ENCODE results near the gene HELZ2. TPM values are rescaled to one million over a fixed set of nuclear protein-coding genes. Genes with fewer than 3 reads are reported as not detected.

HELZ2 gene
- total RNA-seq, 1 experiment from 2014 or later = 17.8 TPM

DNA sequence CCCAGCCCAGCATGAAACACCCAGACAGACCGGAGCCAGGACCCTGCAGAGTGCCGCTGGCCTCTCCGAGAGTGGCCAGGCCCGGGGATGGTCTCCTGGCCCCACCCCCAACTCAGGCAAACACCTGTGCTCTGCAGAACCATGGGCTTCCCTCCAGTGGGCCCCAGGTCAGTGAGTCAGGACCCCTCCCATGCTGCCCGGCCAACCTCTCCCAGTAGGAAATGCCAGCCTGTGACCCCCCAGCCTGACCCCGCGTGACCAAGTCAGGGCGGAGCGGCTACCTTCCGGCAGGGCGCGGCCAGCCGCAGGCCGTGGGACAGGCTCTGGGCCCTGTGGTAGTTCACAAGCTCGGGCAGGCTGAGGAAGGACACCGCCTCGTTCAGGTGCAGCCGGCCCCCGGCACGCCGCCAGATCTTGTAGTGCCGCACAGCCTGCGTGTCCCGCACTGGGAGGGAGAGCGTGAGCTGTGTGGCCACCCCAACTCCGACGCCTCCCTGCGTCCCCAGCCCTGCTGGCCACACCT is 40.1 kb downstream of the HELZ2 start:
- DNase-seq (ENCODE audit: low read depth in 1 of 2, low spot score in 2 of 2) = no peak
- Histone ChIP-seq H3K9me3 (replicated peaks) (no peaks in the 10 kb centered on the region), H3K27me3 (replicated peaks) (peaks cover 25% of the 10 kb centered on the region), H3K36me3 (no peaks in the 10 kb centered on the region), H3K4me3 (no peak overlapping the region), H3K27ac (no peak overlapping the region), H3K4me1 (replicated peaks) (peaks cover 7% of the 10 kb centered on the region)

DNA sequence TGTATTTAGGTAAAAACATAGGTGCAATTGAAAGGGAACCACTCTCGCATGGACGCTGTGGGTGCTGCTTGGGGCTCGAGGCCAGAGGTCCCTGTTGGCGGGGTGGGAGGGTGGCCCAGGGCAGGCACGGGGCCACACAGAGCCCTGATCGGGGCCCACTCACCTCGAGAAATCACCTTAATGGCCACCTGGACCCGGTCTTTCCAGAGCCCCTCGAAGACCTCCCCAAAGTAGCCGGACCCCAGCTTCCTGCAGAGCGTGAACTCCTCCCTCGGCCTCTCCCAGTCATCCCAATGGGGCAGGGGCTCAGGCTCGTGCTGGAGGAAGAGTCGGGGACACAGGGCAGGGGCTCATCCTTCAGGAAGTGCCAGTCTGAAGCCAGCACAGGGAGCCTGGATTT is 40.7 kb downstream of the HELZ2 start:
- H3K27me3 ChIP-seq (replicated peaks) = peaks cover 25% of the 10 kb centered on the region
- no peak for DNase-seq (ENCODE audit: low read depth in 1 of 2, low spot score in 2 of 2)
- no peaks in the 10 kb centered on the region for H3K36me3 ChIP-seq
- no peak overlapping the region for H3K27ac ChIP-seq
- peaks cover 7% of the 10 kb centered on the region for H3K4me1 ChIP-seq (replicated peaks)
- H3K4me3 ChIP-seq = no peak overlapping the region
- H3K9me3 ChIP-seq (replicated peaks) = no peaks in the 10 kb centered on the region

DNA sequence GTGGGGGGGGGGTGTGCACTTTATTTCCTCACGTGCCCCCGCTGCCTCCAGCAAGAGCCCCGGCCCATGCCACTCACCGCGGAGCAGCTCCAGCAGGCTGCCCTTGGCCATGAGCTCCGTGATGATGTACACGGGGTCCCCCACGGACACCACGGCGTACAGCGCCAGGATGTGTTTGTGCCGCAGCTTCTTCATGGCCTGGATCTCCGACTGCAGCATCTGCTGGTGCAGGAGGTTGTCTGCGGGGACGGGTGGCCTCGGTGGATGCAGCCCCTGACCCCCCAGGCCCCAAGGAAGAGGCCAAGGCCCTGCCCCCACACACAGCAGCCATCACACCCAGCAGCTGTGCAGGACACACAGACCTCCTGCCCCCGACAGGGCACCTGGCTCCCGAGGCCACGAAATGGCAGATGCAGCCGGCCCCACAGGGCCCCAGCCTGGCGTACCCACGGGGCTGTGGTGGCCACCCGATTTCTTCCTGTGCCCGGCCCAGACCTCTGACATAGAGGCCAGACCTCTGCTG is 41.5 kb downstream of the HELZ2 start:
- Histone ChIP-seq H3K9me3 (replicated peaks) (no peaks in the 10 kb centered on the region), H3K36me3 (no peaks in the 10 kb centered on the region), H3K4me1 (replicated peaks) (peaks cover 2% of the 10 kb centered on the region), H3K4me3 (no peak overlapping the region), H3K27ac (no peak overlapping the region), H3K27me3 (replicated peaks) (peaks cover 25% of the 10 kb centered on the region)
- no peak for DNase-seq (ENCODE audit: low read depth in 1 of 2, low spot score in 2 of 2)

DNA sequence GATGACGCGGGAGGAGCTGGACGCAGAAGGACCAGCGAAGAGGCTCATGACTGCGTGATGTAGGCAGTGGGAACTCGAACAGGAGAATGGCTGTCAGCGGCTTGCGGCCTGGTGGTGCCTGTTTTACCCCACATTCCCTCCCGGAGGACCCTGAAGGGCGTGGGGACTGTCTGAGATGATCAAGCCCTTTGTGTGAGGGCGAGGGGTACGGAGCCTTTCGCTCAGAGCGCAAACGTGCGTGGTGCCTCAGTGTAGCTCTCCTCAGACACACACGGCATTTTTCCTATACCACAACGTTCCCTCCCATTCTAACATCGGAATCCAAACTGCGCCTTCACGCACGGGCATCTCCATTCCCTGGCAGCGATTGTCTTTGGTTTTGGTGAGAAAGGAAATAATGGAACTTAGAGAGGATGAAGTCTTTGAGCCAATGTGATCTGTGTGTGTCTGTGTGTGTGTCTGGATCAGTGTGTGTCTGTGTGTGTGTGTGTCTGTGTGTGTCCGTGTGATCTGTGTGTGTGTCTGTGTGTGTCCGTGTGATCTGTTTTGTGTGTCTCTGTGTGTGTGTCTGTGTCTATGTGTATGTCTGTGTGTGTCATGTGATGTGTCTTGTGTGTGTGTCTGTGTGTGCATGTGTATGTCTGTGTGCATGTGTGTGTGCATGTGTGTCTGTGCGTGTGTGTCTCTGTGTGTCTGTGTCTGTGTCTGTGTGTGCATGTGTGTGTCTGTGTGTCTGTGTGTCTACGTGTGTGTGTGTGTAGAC is 42.2 kb downstream of the HELZ2 start:
- Histone ChIP-seq H3K9me3 (replicated peaks) (no peaks in the 10 kb centered on the region), H3K27me3 (replicated peaks) (peaks cover 25% of the 10 kb centered on the region), H3K4me3 (no peak overlapping the region), H3K4me1 (replicated peaks) (no peaks in the 10 kb centered on the region), H3K36me3 (no peaks in the 10 kb centered on the region), H3K27ac (no peak overlapping the region)
- no peak for DNase-seq (ENCODE audit: low read depth in 1 of 2, low spot score in 2 of 2)

DNA sequence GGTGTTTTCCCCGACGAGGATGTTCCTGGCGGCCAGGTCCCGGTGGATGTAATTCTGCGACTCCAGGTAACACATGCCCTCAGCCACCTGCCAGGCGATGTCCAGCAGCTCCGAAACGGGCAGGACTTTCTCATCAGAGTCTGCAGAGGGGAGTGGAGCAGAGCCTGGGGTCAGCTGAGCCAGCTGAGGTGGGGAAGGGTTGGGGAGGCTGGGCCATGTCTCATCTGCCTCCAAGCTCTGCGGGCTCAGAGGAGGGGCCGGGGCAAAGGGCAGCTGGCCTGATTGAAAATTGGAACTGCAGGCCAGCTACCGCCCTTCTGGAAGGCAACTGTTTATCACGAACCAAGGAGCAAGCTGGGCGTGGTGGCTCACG is 43.3 kb downstream of the HELZ2 start:
- Histone ChIP-seq H3K27ac (no peak overlapping the region), H3K9me3 (replicated peaks) (no peaks in the 10 kb centered on the region), H3K4me3 (no peak overlapping the region), H3K27me3 (replicated peaks) (peaks cover 25% of the 10 kb centered on the region), H3K36me3 (no peaks in the 10 kb centered on the region), H3K4me1 (replicated peaks) (no peaks in the 10 kb centered on the region)
- DNase-seq (ENCODE audit: low read depth in 1 of 2, low spot score in 2 of 2) = no peak

DNA sequence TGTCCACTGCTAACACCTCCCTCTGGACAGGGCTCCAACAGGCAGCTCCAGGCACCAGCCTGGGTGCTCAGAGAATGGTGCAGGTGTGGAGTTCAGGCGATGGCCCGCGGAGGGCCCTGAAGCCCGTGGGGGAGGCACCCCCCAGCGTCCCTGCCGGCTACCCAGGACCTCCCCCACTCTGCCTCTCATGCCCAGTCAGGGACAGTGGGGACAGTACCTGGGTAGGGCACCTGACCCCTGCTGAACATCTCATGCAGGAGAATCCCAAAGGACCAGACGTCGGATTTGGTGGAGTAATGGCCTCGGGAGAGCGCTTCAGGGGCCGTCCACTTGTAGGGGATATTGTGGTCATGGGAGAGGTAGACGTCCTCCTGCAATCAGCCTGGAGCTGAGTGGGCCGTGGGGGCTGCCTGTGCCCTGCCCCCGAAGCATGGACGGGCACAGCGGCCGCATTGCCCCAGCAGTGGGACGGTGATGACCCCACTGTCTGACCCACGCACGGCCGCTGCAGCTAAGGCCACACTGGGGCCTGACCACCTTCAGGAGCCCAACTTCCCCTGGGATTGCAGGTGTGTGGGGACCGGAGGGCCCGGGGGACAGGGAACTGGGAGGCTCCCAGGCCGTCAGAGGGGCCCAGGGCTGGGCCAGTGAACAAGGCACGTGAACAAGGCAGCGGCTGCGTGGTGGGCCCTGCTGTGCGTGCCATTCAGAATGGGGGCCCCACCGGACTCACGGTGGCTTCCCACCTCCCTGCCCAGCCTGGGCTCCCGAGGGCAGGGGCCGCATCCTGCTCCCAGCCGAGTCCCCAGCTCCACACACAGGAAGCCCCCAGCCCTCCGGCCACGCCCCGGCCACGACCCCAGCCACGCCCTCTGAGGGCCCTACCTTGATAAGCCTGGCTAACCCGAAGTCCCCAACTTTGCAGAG is 43.9 kb downstream of the HELZ2 start:
- H3K9me3 ChIP-seq (replicated peaks) = no peaks in the 10 kb centered on the region
- peaks cover 22% of the 10 kb centered on the region for H3K27me3 ChIP-seq (replicated peaks)
- DNase-seq (ENCODE audit: low read depth in 1 of 2, low spot score in 2 of 2) = no peak
- H3K27ac ChIP-seq = no peak overlapping the region
- no peak overlapping the region for H3K4me3 ChIP-seq
- no peaks in the 10 kb centered on the region for H3K36me3 ChIP-seq
- H3K4me1 ChIP-seq (replicated peaks) = no peaks in the 10 kb centered on the region

DNA sequence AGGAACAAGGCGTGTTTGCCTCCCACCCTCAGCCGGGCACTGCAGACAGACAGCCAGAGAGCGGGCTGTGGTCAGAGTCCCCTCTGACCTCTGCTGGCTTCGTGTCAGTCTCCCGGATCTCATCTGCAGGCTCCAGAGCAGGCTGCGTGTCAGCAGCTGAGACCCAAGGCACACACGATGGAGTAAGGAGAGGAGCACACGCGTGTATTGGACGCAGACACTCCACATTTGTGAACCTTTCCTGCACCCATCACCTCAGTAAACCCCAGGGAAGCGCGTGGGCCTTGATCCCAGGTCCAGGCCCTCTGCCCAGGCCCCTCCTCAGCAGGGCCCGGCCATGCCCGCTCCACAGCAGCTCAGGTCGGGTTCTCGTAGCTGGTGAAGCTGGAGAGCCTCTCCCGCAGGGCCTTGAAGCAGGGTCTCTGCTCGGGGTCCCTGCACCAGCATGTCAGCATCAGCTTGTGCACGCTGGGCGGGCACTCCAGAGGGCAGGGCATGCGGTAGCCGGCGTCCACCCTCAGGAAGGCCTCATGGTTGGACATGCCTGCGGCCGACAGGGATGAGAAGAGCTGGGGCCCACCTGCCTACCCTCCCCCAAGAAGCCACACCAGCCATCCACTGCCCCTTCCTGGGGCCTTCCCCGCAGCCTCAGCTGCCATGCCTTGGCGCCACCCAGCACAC is 44.7 kb downstream of the HELZ2 start:
- no peaks in the 10 kb centered on the region for H3K9me3 ChIP-seq (replicated peaks)
- DNase-seq (ENCODE audit: low read depth in 1 of 2, low spot score in 2 of 2) = no peak
- no peaks in the 10 kb centered on the region for H3K36me3 ChIP-seq
- H3K27me3 ChIP-seq (replicated peaks) = peaks cover 14% of the 10 kb centered on the region
- no peak overlapping the region for H3K4me3 ChIP-seq
- H3K27ac ChIP-seq = no peak overlapping the region
- H3K4me1 ChIP-seq (replicated peaks) = no peaks in the 10 kb centered on the region

DNA sequence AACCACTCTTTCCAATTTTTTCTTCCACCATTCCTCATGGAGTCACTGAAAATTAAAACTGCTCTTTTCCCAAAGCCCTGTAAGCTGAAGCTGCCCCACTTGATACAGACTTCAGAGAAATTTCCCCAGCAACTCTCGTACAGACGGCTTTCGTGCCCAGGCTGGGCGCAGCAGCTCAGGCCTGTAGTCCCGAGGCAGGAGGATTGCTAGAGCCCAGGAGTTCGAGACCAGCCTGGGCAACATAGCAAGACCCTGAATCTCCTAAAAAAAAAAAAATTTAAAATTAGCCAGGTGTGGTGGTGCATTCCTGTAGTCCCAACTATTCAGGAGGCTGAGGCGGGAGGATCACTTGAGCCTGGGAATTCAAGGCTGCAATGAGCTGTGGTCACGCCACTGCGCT is 46.9 kb downstream of the HELZ2 start:
- peaks cover 14% of the 10 kb centered on the region for H3K36me3 ChIP-seq
- no peak overlapping the region for H3K4me3 ChIP-seq
- H3K4me1 ChIP-seq (replicated peaks) = peaks cover 3% of the 10 kb centered on the region; the same call in 1 of the 2 replicates
- H3K27me3 ChIP-seq (replicated peaks) = no peaks in the 10 kb centered on the region; the same call in 1 of the 2 replicates
- DNase-seq (ENCODE audit: low read depth in 1 of 2, low spot score in 2 of 2) = no peak
- peaks cover 5% of the 10 kb centered on the region; the same call in 1 of the 2 replicates for H3K9me3 ChIP-seq (replicated peaks)
- H3K27ac ChIP-seq = no peak overlapping the region

DNA sequence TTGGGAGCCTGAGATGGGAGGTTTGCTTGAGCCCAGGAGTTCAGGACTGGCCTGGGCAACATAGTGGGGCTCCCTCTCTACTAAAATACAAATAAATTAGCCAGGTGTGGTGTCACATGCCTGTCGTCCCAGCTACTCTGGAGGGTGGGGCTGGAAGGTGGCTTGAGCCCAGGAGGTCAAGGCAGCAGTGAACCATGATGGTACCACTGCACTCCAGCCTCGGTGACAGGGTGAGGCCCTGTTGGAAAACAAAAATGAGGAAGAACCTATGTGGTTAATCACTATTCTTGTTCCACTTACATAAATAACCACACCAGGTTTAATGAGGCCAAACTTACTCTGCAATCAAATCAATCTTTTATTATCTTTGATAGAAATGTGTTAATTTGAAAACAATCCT is 48.1 kb downstream of the HELZ2 start:
- H3K9me3 ChIP-seq (replicated peaks) = peaks cover 5% of the 10 kb centered on the region; the same call in 1 of the 2 replicates
- no peak overlapping the region for H3K4me3 ChIP-seq
- peaks cover 24% of the 10 kb centered on the region for H3K36me3 ChIP-seq
- peaks cover 10% of the 10 kb centered on the region for H3K4me1 ChIP-seq (replicated peaks)
- no peak overlapping the region for H3K27ac ChIP-seq
- no peak for DNase-seq (ENCODE audit: low read depth in 1 of 2, low spot score in 2 of 2)
- no peaks in the 10 kb centered on the region; the same call in 1 of the 2 replicates for H3K27me3 ChIP-seq (replicated peaks)

DNA sequence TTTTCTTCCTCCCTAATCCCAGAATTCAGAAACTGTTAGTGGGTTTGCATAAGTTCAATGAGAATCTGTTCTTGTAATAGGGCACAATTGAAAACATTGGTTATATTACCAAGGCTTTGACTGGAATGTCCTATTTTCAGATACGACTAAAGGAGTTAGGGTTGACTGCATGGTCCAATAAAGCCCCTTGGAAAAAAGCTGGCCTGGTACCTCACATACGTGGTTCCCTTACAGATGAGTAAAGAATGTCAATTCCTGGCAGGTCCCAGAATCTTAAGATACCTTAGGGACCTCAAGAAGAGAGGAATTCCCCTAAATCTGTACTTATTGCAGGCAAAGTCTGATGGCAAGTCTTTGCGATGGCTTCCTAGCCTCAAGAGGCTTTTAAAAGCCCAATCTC is 48.9 kb downstream of the HELZ2 start:
- Histone ChIP-seq H3K27me3 (replicated peaks) (no peaks in the 10 kb centered on the region), H3K9me3 (replicated peaks) (peaks cover 5% of the 10 kb centered on the region; the same call in 1 of the 2 replicates), H3K27ac (no peak overlapping the region), H3K4me3 (no peak overlapping the region), H3K4me1 (replicated peaks) (peaks cover 10% of the 10 kb centered on the region), H3K36me3 (peaks cover 26% of the 10 kb centered on the region)
- no peak for DNase-seq (ENCODE audit: low read depth in 1 of 2, low spot score in 2 of 2)

Other genes with a start within 250 kb of the HELZ2 start
- gene CHRNA4, start 212.9 kb downstream of the HELZ2 start, total RNA-seq (2014; rRNA removed; shearing (Covaris generic)) = not detected in 2 replicates
- not detected in 2 replicates for gene KCNQ2, start 101.6 kb downstream of the HELZ2 start, total RNA-seq (2014; rRNA removed; shearing (Covaris generic))
- gene EEF1A2, start 75.2 kb downstream of the HELZ2 start, total RNA-seq (2014; rRNA removed; shearing (Covaris generic)) = 5.2 and 13.0 TPM in 2 replicates
- 47.2 and 56.7 TPM in 2 replicates for gene PPDPF, start 53.5 kb downstream of the HELZ2 start, total RNA-seq (2014; rRNA removed; shearing (Covaris generic))
- not detected in 2 replicates for gene PTK6, start 36.9 kb downstream of the HELZ2 start, total RNA-seq (2014; rRNA removed; shearing (Covaris generic))
- not detected in 2 replicates for gene SRMS, start 26.5 kb downstream of the HELZ2 start, total RNA-seq (2014; rRNA removed; shearing (Covaris generic))
- 0.11 TPM in 1 of 2 replicates, not detected in the other for gene FNDC11, start 20.1 kb downstream of the HELZ2 start, total RNA-seq (2014; rRNA removed; shearing (Covaris generic))
- 8.7 and 10.4 TPM in 2 replicates for gene GMEB2, start 52.9 kb upstream of the HELZ2 start, total RNA-seq (2014; rRNA removed; shearing (Covaris generic))
- 1.3 and 4.6 TPM in 2 replicates for gene STMN3, start 79.2 kb upstream of the HELZ2 start, total RNA-seq (2014; rRNA removed; shearing (Covaris generic))
- 8.4 and 11.0 TPM in 2 replicates for gene RTEL1, start 84.1 kb upstream of the HELZ2 start, total RNA-seq (2014; rRNA removed; shearing (Covaris generic))
- 1.9 TPM in 1 of 2 replicates, not detected in the other for gene TNFRSF6B, start 122.4 kb upstream of the HELZ2 start, total RNA-seq (2014; rRNA removed; shearing (Covaris generic))
- gene ARFRP1, start 133.7 kb upstream of the HELZ2 start, total RNA-seq (2014; rRNA removed; shearing (Covaris generic)) = 49.1 and 67.6 TPM in 2 replicates
- 22.8 and 43.9 TPM in 2 replicates for gene ZGPAT, start 133.8 kb upstream of the HELZ2 start, total RNA-seq (2014; rRNA removed; shearing (Covaris generic))
- 10.2 and 38.5 TPM in 2 replicates for gene LIME1, start 162.4 kb upstream of the HELZ2 start, total RNA-seq (2014; rRNA removed; shearing (Covaris generic))
- 66.9 and 95.6 TPM in 2 replicates for gene SLC2A4RG, start 165.5 kb upstream of the HELZ2 start, total RNA-seq (2014; rRNA removed; shearing (Covaris generic))

Measured in SJSA1 (cell line).